ENCODE data around the gene PPP1R3F.
A peak's percentile ranks its signal among the peaks of the same experiment; 100 is the strongest.

The PPP1R3F gene

GRCh38 chrX:49247916-49248811 lies 21.4 kb upstream of the PPP1R3F start:
- DNase-seq (ENCODE audit: low read depth in 2 of 2, low spot score in 1 of 2): no peak

- DNase-seq (ENCODE audit: low read depth in 2 of 2, low spot score in 1 of 2): no peak
Measured at GRCh38 chrX:49249071-49249470, 20.5 kb upstream of the PPP1R3F start.

GRCh38 chrX:49249616-49250015 lies 20.0 kb upstream of the PPP1R3F start:
- no peak for DNase-seq (ENCODE audit: low read depth in 2 of 2, low spot score in 1 of 2)

- no peak for DNase-seq (ENCODE audit: low read depth in 2 of 2, low spot score in 1 of 2)
Measured at GRCh38 chrX:49250066-49250465, 19.5 kb upstream of the PPP1R3F start.

GRCh38 chrX:49250578-49250977 lies 19.0 kb upstream of the PPP1R3F start:
- no peak for DNase-seq (ENCODE audit: low read depth in 2 of 2, low spot score in 1 of 2)

GRCh38 chrX:49251325-49251724 lies 18.3 kb upstream of the PPP1R3F start:
- no peak for DNase-seq (ENCODE audit: low read depth in 2 of 2, low spot score in 1 of 2)

- no peak for DNase-seq (ENCODE audit: low read depth in 2 of 2, low spot score in 1 of 2)
Measured at GRCh38 chrX:49254639-49255038, 15.0 kb upstream of the PPP1R3F start.

GRCh38 chrX:49256268-49256995 lies 13.2 kb upstream of the PPP1R3F start:
- DNase-seq (ENCODE audit: low read depth in 2 of 2, low spot score in 1 of 2): no peak

- DNase-seq (ENCODE audit: low read depth in 2 of 2, low spot score in 1 of 2): no peak
Measured at GRCh38 chrX:49257074-49257790, 12.4 kb upstream of the PPP1R3F start.

GRCh38 chrX:49257846-49258748 lies 11.5 kb upstream of the PPP1R3F start:
- no peak for DNase-seq (ENCODE audit: low read depth in 2 of 2, low spot score in 1 of 2)

GRCh38 chrX:49258749-49259124 lies 10.9 kb upstream of the PPP1R3F start:
- DNase-seq (ENCODE audit: low read depth in 2 of 2, low spot score in 1 of 2): no peak

- no peak for DNase-seq (ENCODE audit: low read depth in 2 of 2, low spot score in 1 of 2)
Measured at GRCh38 chrX:49260221-49260985, 9.2 kb upstream of the PPP1R3F start.

- no peak for DNase-seq (ENCODE audit: low read depth in 2 of 2, low spot score in 1 of 2)
Measured at GRCh38 chrX:49262603-49263002, 7.0 kb upstream of the PPP1R3F start.

- no peak for DNase-seq (ENCODE audit: low read depth in 2 of 2, low spot score in 1 of 2)
Measured at GRCh38 chrX:49263631-49264030, 6.0 kb upstream of the PPP1R3F start.

- no peak for DNase-seq (ENCODE audit: low read depth in 2 of 2, low spot score in 1 of 2)
Measured at GRCh38 chrX:49264460-49264859, 5.1 kb upstream of the PPP1R3F start, which contains the start of gene FOXP3. Gene FOXP3, minus strand, starts transcription at chrX:49264710. Its CDS starts 6,205 bp downstream, at chrX:49258505.

GRCh38 chrX:49266523-49267445 lies 2.8 kb upstream of the PPP1R3F start:
- no peak for DNase-seq (ENCODE audit: low read depth in 2 of 2, low spot score in 1 of 2)

GRCh38 chrX:49268702-49269009 lies 937 bp upstream of the PPP1R3F start:
- no peak for DNase-seq (ENCODE audit: low read depth in 2 of 2, low spot score in 1 of 2)

GRCh38 chrX:49269010-49269766 lies 405 bp upstream of the PPP1R3F start:
- DNase-seq (ENCODE audit: low read depth in 2 of 2, low spot score in 1 of 2): peak; percentile 85 to 92
